Measurements from ENCODE around the gene TMED8. TPM values are rescaled to one million over a fixed set of nuclear protein-coding genes. Genes with fewer than 3 reads are reported as not detected.
A peak's percentile ranks its signal among the peaks of the same experiment; 100 is the strongest.

TMED8 gene
- total RNA-seq, 1 donor = 13.0 TPM

DNA sequence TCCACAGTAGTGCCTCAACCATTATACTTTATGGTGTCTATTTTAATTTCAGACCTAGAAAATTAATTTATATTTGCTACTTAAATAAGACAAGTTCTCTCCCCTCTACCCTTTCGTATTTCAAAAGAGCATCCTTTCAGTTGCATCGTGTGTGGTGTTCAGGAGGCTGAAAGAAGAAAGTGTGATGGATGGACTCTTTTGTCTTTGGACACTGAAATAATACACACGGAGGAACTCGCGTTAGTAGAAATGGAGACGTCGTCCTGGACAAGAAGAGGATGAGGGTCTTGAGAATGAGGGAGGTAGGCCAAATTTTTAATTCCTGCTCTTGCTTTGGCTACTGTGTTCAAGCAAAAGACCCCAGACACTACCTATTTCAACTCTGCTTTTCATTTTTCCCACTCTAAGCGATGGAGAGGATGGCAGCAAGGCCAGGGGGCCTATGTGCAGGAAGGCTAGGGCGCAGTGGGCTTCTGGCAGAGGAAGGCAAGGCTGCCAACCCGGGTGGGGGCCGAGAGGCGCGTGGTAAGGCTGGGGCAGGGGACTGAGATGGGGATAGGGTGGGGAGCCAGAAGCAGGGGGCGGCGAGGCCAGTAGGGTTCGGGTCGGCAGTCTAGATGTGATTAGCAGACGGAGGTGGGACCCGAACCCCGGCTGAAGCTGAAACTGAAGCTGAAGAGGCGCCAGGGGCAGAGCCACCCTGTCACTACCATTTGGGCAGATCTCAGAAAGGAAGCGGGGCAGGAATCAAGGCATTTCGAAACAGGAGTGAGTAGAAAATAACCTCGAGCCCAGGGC, 722 bp downstream of the TMED8 start:
- no peaks in the 10 kb centered on the region for H3K36me3 ChIP-seq (ENCODE audit: insufficient read depth, low read length)
- peaks cover 24% of the 10 kb centered on the region for H3K4me1 ChIP-seq (ENCODE audit: insufficient read depth, low read length)
- peak overlapping the region; percentile 97 for H3K4me2 ChIP-seq (ENCODE audit: insufficient read depth, low read length)
- peaks cover 33% of the 10 kb centered on the region for H3K79me2 ChIP-seq (ENCODE audit: insufficient read depth, low read length)
- H4K20me1 ChIP-seq (ENCODE audit: insufficient read depth, low read length) = no peaks in the 10 kb centered on the region
- H3K27ac ChIP-seq (ENCODE audit: low read depth, low read length) = peak overlapping the region; percentile 83
- H3K4me3 ChIP-seq (ENCODE audit: insufficient read depth, low read length) = peak overlapping the region; percentile 89
- TF ChIP-seq, protein P1, sequence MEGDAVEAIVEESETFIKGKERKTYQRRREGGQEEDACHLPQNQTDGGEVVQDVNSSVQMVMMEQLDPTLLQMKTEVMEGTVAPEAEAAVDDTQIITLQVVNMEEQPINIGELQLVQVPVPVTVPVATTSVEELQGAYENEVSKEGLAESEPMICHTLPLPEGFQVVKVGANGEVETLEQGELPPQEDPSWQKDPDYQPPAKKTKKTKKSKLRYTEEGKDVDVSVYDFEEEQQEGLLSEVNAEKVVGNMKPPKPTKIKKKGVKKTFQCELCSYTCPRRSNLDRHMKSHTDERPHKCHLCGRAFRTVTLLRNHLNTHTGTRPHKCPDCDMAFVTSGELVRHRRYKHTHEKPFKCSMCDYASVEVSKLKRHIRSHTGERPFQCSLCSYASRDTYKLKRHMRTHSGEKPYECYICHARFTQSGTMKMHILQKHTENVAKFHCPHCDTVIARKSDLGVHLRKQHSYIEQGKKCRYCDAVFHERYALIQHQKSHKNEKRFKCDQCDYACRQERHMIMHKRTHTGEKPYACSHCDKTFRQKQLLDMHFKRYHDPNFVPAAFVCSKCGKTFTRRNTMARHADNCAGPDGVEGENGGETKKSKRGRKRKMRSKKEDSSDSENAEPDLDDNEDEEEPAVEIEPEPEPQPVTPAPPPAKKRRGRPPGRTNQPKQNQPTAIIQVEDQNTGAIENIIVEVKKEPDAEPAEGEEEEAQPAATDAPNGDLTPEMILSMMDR (IDR thresholded peaks at IDR 0.05; ENCODE audit: extremely low read depth, low read depth, low read length) = no peak
- no peaks in the 10 kb centered on the region for H3K9me3 ChIP-seq (ENCODE audit: low read depth, low read length)
- peak; percentile 60 for DNase-seq (ENCODE audit: insufficient read length, low spot score, missing footprints)
- H3K27me3 ChIP-seq (ENCODE audit: insufficient read depth, low read length) = no peaks in the 10 kb centered on the region
- H2AFZ ChIP-seq (ENCODE audit: low read length) = peak overlapping the region; percentile 100

DNA sequence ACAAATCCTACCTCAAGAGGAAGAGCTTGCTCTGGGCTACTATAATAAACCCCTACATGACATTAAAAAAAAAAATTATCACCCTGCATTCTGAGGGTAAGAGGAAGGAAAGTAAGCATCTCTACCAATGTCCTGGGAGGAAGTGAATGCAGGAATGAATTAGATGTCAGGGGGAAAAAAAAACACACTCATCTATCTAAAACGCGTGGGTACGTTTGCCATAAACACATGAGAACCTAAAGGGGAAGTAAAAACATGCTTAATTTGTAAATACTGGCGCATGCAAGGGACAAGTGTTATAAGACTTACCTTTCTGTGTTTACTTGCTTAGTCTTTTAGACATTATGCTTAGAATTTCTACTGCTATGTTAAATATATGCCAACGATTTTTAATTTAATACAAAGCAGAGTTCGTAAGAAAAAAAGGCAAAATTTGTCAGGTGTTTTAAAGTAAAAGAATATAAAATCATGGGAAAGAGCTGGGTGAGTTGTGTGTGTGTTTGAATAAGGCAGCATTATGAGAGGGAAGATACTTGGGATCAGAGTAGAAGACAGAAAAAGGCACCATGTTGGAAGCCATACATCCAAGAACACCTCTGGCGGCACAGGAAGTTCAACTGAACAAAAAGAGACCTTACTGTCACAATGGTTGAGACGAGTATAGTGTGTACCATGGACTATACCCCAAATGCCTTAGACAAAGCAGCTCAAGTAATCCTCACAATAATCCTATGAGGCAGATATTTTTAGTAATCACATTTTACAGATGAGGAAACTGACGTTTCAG, 1.5 kb downstream of the TMED8 start:
- Histone ChIP-seq H3K4me2 (ENCODE audit: insufficient read depth, low read length) (peak overlapping the region; percentile 97), H3K27me3 (ENCODE audit: insufficient read depth, low read length) (no peaks in the 10 kb centered on the region), H2AFZ (ENCODE audit: low read length) (peak overlapping the region; percentile 100), H3K27ac (ENCODE audit: low read depth, low read length) (no peak overlapping the region), H4K20me1 (ENCODE audit: insufficient read depth, low read length) (no peaks in the 10 kb centered on the region), H3K79me2 (ENCODE audit: insufficient read depth, low read length) (peaks cover 35% of the 10 kb centered on the region), H3K9me3 (ENCODE audit: low read depth, low read length) (no peaks in the 10 kb centered on the region), H3K36me3 (ENCODE audit: insufficient read depth, low read length) (no peaks in the 10 kb centered on the region), H3K4me3 (ENCODE audit: insufficient read depth, low read length) (no peak overlapping the region), H3K4me1 (ENCODE audit: insufficient read depth, low read length) (peaks cover 24% of the 10 kb centered on the region)
- DNase-seq (ENCODE audit: insufficient read length, low spot score, missing footprints) = no peak
- TF ChIP-seq, protein P1 (IDR thresholded peaks at IDR 0.05; ENCODE audit: extremely low read depth, low read depth, low read length) = no peak

DNA sequence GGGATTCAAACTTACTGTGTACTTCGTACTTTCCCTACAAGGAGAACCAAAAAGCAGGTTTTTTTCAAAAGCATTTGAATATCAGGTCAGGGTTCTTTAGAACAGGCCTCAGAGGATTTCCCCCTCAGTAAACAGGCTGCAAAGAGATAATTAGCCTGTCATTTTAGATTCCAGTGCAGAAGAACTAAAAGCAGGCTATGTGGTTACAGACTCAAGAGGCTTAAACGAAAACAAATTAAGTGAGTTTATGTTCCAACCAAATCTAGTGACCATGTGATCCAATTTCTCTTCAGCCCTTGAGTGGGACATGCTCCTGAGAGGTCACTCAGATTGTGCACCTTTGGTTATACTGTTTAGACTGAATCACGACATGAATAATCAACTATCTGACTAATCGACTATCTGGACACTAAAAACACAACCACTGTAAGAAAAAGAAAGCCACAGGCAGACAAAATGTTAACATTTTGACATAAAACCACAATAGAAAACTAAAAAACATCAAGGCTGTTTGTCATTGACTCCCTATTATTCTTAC, 4.5 kb downstream of the TMED8 start:
- Histone ChIP-seq H3K9me3 (ENCODE audit: low read depth, low read length) (no peaks in the 10 kb centered on the region), H2AFZ (ENCODE audit: low read length) (no peak overlapping the region), H3K79me2 (ENCODE audit: insufficient read depth, low read length) (peaks cover 38% of the 10 kb centered on the region), H4K20me1 (ENCODE audit: insufficient read depth, low read length) (no peaks in the 10 kb centered on the region), H3K4me1 (ENCODE audit: insufficient read depth, low read length) (peaks cover 20% of the 10 kb centered on the region), H3K27me3 (ENCODE audit: insufficient read depth, low read length) (no peaks in the 10 kb centered on the region), H3K36me3 (ENCODE audit: insufficient read depth, low read length) (no peaks in the 10 kb centered on the region), H3K4me2 (ENCODE audit: insufficient read depth, low read length) (peak overlapping the region; percentile 64), H3K4me3 (ENCODE audit: insufficient read depth, low read length) (no peak overlapping the region), H3K27ac (ENCODE audit: low read depth, low read length) (peak overlapping the region; percentile 12)
- TF ChIP-seq, protein P1 (IDR thresholded peaks at IDR 0.05; ENCODE audit: extremely low read depth, low read depth, low read length) = no peak
- DNase-seq (ENCODE audit: insufficient read length, low spot score, missing footprints) = peak; percentile 58

DNA sequence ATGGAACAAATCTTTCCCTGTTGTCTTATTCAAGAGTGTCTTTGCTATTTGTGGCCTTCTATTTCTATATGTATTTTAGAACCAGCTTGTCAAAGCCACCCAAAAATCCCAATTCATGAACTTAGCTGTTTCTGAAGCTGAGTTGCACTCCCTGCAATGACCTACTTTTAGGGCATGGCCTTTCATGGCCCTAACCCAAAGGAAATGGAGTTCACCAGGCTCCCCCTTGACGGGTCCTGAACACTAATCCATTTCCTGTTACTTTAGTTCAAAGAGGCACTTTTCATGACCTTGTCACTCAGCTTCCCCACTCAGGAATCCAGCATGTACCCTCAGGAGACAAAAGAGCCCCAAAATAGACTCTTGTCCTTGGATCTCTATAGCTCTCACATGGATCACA, 7.6 kb downstream of the TMED8 start:
- TF ChIP-seq, protein P1 (IDR thresholded peaks at IDR 0.05; ENCODE audit: extremely low read depth, low read depth, low read length) = no peak
- Histone ChIP-seq H3K27me3 (ENCODE audit: insufficient read depth, low read length) (no peaks in the 10 kb centered on the region), H3K27ac (ENCODE audit: low read depth, low read length) (no peak overlapping the region), H4K20me1 (ENCODE audit: insufficient read depth, low read length) (no peaks in the 10 kb centered on the region), H3K4me3 (ENCODE audit: insufficient read depth, low read length) (no peak overlapping the region), H3K9me3 (ENCODE audit: low read depth, low read length) (no peaks in the 10 kb centered on the region), H2AFZ (ENCODE audit: low read length) (no peak overlapping the region), H3K36me3 (ENCODE audit: insufficient read depth, low read length) (no peaks in the 10 kb centered on the region), H3K4me1 (ENCODE audit: insufficient read depth, low read length) (peaks cover 13% of the 10 kb centered on the region), H3K4me2 (ENCODE audit: insufficient read depth, low read length) (no peak overlapping the region), H3K79me2 (ENCODE audit: insufficient read depth, low read length) (peaks cover 15% of the 10 kb centered on the region)
- no peak for DNase-seq (ENCODE audit: insufficient read length, low spot score, missing footprints)
